Osteoblast (primary cell): ENCODE data around the gene SCN2B. TPM values are rescaled to one million over a fixed set of nuclear protein-coding genes. Genes with fewer than 3 reads are reported as not detected.

Experiments
- DNase-seq: peaks from one replicate; pipeline ENCODE4 v3.0.0; 2011; ENCODE audit warnings: low spot score, mixed read lengths; ENCODE audit not compliant: insufficient read length; ENCODE audit errors: missing footprints
- H2AFZ ChIP-seq: 2 replicates; pipeline ENCODE4 v1.6.0; 2011; ENCODE audit warnings: mild to moderate bottlenecking, low read length
- H3K27ac ChIP-seq: 2 replicates; pipeline ENCODE4 v1.5.1; 2011; ENCODE audit warnings: mild to moderate bottlenecking, low read depth, low read length, moderate library complexity
- H3K27me3 ChIP-seq: 2 replicates; pipeline ENCODE4 v1.6.0; 2012; ENCODE audit warnings: mild to moderate bottlenecking, control low read depth, inconsistent platforms, low read length, moderate library complexity; ENCODE audit not compliant: insufficient read depth
- H3K36me3 ChIP-seq: 2 replicates; pipeline ENCODE4 v1.5.1; 2011; ENCODE audit warnings: mild to moderate bottlenecking, low read length, control low read depth, moderate library complexity; ENCODE audit not compliant: insufficient read depth
- H3K4me1 ChIP-seq: 2 replicates; pipeline ENCODE4 v1.5.1; 2011; ENCODE audit warnings: mild to moderate bottlenecking, low read length, control low read depth, moderate library complexity; ENCODE audit not compliant: insufficient read depth
- H3K4me2 ChIP-seq: 2 replicates; pipeline ENCODE4 v1.6.0; 2011; ENCODE audit warnings: mild to moderate bottlenecking, low read length; ENCODE audit not compliant: insufficient read depth
- H3K4me3 ChIP-seq: fragments of 200-600 bp; sonication (generic); 3 replicates; pipeline ENCODE4 v1.5.1; 2012; ENCODE audit warnings: mild to moderate bottlenecking, low read length, inconsistent platforms; ENCODE audit not compliant: insufficient read depth
- H3K79me2 ChIP-seq: 2 replicates; pipeline ENCODE4 v1.6.0; 2012; ENCODE audit warnings: mild to moderate bottlenecking, low read length, control low read depth, inconsistent platforms; ENCODE audit not compliant: insufficient read depth
- H3K9me3 ChIP-seq: 2 replicates; pipeline ENCODE4 v1.5.1; 2011; ENCODE audit warnings: low read depth, low read length, control low read depth
- H4K20me1 ChIP-seq: 2 replicates; pipeline ENCODE4 v1.6.0; 2012; ENCODE audit warnings: mild to moderate bottlenecking, low read length, control low read depth; ENCODE audit not compliant: insufficient read depth
- total RNA-seq: library from RNA; depleted of rRNA; stranded (reverse); fragments of >200 nt; gene quantifications from 2 replicates; pipeline ENCODE4 v1.2.3, GENCODE V29; 2012
- TF ChIP-seq, protein P1 (sequence below): IDR thresholded peaks from 2 replicates; pipeline ENCODE4 v1.5.1; 2011; ENCODE audit warnings: mild to moderate bottlenecking, low read depth, low read length, moderate library complexity; ENCODE audit errors: extremely low read depth

SCN2B gene
- total RNA-seq, 1 donor, result not detected

DNA sequence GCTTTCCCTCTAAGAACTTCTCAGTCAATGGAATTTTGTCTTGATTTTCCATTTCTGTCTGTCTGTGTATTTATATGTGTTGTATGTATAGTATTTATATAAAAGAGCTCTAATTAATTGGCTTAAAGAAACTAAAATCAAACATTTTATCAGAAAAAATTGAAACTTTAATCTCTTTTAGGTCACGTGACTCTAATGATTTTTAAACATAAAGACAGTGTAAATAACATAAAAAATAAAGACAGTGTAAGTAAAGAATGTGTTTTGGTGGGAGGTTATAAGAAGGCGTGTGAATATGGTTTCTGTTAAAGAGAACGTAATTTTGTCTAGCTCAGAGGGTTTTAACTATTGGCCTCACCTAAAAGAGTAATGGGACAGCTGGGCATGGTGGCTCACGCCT, 46.0 kb upstream of the SCN2B start:
- Histone ChIP-seq H3K9me3 (no peaks in the 10 kb centered on the region), H3K27ac (no peak overlapping the region), H3K36me3 (no peaks in the 10 kb centered on the region), H2AFZ (no peak overlapping the region), H3K79me2 (no peaks in the 10 kb centered on the region), H4K20me1 (no peaks in the 10 kb centered on the region), H3K4me1 (no peaks in the 10 kb centered on the region), H3K4me2 (no peak overlapping the region), H3K27me3 (peaks cover 19% of the 10 kb centered on the region), H3K4me3 (no peak overlapping the region)
- TF ChIP-seq, protein P1, sequence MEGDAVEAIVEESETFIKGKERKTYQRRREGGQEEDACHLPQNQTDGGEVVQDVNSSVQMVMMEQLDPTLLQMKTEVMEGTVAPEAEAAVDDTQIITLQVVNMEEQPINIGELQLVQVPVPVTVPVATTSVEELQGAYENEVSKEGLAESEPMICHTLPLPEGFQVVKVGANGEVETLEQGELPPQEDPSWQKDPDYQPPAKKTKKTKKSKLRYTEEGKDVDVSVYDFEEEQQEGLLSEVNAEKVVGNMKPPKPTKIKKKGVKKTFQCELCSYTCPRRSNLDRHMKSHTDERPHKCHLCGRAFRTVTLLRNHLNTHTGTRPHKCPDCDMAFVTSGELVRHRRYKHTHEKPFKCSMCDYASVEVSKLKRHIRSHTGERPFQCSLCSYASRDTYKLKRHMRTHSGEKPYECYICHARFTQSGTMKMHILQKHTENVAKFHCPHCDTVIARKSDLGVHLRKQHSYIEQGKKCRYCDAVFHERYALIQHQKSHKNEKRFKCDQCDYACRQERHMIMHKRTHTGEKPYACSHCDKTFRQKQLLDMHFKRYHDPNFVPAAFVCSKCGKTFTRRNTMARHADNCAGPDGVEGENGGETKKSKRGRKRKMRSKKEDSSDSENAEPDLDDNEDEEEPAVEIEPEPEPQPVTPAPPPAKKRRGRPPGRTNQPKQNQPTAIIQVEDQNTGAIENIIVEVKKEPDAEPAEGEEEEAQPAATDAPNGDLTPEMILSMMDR, result no peak
- DNase-seq, result no peak

DNA sequence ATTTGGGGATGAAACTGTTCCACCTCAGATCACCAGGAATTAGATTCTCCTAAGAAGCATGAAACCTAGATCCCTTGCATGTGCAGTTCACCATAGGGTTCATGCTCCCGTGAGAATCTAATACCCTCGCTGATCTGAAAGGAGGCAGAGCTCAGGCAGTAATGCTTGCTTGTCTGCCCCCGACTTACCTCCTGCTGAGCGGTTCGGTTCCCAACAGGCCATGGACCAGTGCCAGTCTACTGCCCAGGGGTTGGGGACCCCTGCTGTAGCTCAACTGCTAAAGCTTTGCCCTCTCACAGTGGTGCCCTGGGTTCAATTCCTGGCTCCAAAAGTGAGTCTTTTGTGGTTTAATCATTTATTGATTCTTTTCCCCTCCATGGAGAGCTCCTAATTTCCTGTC, 45.0 kb upstream of the SCN2B start:
- Histone ChIP-seq H3K27ac (no peak overlapping the region), H2AFZ (no peak overlapping the region), H3K36me3 (no peaks in the 10 kb centered on the region)

DNA sequence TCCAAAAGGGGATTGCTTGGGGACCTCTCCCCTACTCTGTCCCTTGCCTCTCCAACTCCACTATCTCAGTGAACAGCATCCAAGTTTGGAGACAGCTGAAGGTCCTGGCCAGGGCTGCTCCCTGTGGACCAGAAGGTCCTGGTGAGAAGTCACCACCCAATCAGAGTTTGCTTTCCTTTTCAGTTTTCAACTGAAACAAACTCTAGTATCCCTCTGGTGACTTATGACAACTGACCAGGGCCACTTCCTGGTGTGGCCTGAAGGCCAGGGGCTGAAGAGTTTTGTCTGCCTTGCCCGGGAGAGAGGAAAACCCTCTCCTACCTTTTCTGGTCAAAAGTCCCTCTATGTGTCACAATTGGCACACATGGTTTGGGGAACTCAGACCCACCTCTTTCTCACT, 43.3 kb upstream of the SCN2B start:
- TF ChIP-seq, protein P1, result no peak
- no peak overlapping the region for H2AFZ ChIP-seq
- H3K27me3 ChIP-seq, result peaks cover 20% of the 10 kb centered on the region

More for the DNA sequence above, 45.0 kb upstream of the SCN2B start:
- no peaks in the 10 kb centered on the region for H3K9me3 ChIP-seq
- no peak overlapping the region for H3K4me3 ChIP-seq
- H3K79me2 ChIP-seq, result no peaks in the 10 kb centered on the region
- H3K4me1 ChIP-seq, result no peaks in the 10 kb centered on the region
- peaks cover 20% of the 10 kb centered on the region for H3K27me3 ChIP-seq
- no peaks in the 10 kb centered on the region for H4K20me1 ChIP-seq
- TF ChIP-seq, protein P1, result no peak
- DNase-seq, result no peak
- no peak overlapping the region for H3K4me2 ChIP-seq

DNA sequence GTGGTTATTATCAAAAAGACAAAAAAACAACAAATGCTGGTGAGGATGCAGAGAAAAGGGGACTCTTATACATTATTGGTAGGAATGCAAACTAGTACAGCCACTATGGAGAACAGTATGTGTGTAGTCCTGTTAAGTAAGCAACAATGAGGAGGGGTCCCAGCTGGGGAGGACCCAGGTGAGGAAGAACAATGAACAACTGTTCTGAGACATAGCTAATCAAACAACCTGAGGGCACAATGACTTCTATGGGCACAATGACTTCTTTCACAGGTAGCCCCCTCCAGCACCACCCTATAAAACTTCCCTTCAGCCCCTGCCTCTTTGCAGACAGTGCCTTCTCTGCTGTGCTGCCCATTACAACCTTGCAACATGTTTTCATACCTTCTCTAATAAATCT, 42.8 kb upstream of the SCN2B start:
- Histone ChIP-seq H3K4me2 (no peak overlapping the region), H3K36me3 (no peaks in the 10 kb centered on the region), H3K4me1 (no peaks in the 10 kb centered on the region), H3K9me3 (no peaks in the 10 kb centered on the region), H4K20me1 (no peaks in the 10 kb centered on the region), H2AFZ (no peak overlapping the region), H3K27me3 (peaks cover 22% of the 10 kb centered on the region), H3K4me3 (no peak overlapping the region), H3K27ac (no peak overlapping the region), H3K79me2 (no peaks in the 10 kb centered on the region)
- TF ChIP-seq, protein P1, result no peak
- no peak for DNase-seq

More for the DNA sequence above, 43.3 kb upstream of the SCN2B start:
- no peak for DNase-seq
- no peaks in the 10 kb centered on the region for H3K4me1 ChIP-seq
- no peak overlapping the region for H3K27ac ChIP-seq
- H3K79me2 ChIP-seq, result no peaks in the 10 kb centered on the region
- H4K20me1 ChIP-seq, result no peaks in the 10 kb centered on the region
- no peaks in the 10 kb centered on the region for H3K36me3 ChIP-seq
- no peaks in the 10 kb centered on the region for H3K9me3 ChIP-seq
- H3K4me2 ChIP-seq, result no peak overlapping the region
- no peak overlapping the region for H3K4me3 ChIP-seq
